Liver (tissue), 9 donors: ENCODE measurements around the gene IFI27. TPM values are rescaled to one million over a fixed set of nuclear protein-coding genes. Genes with fewer than 3 reads are reported as not detected.

Experiments used
- DNase-seq: peaks from one replicate; pipeline ENCODE4 v3.0.0-alpha.2; 2017; ENCODE audit warnings: low spot score
- H3K27ac ChIP-seq, 2 donors: one replicate each; pipeline ENCODE4 v1.7.0; 2013; ENCODE audit warnings: inconsistent platforms in 2 of 2, low read length in 2 of 2, control low read depth in 1 of 2, low read depth in 1 of 2, mild to moderate bottlenecking in 1 of 2
- H3K27me3 ChIP-seq, 4 donors: one replicate each; pipeline versions ENCODE4 v1.6.1 to v1.7.0; 2013; ENCODE audit warnings: low read length in 3 of 4, inconsistent platforms in 1 of 4, mild to moderate bottlenecking in 1 of 4, moderate library complexity in 1 of 4; ENCODE audit not compliant: control insufficient read depth in 4 of 4, insufficient read depth in 4 of 4
- H3K36me3 ChIP-seq, 4 donors: one replicate each; pipeline versions ENCODE4 v1.6.1 to v1.7.0; 2013; ENCODE audit warnings: low read length in 3 of 4, mild to moderate bottlenecking in 3 of 4, low read depth in 1 of 4, moderate library complexity in 1 of 4; ENCODE audit not compliant: control insufficient read depth in 4 of 4, insufficient read depth in 3 of 4
- H3K4me1 ChIP-seq, 4 donors: one replicate each; pipeline versions ENCODE4 v1.6.1 to v1.7.0; 2013; ENCODE audit warnings: low read length in 3 of 4, mild to moderate bottlenecking in 3 of 4, moderate library complexity in 1 of 4; ENCODE audit not compliant: control insufficient read depth in 4 of 4, insufficient read depth in 4 of 4
- H3K4me3 ChIP-seq, 3 donors: one replicate each; pipeline versions ENCODE4 v1.6.1 to v1.7.0; 2013; ENCODE audit warnings: low read length in 3 of 3, control low read depth in 1 of 3, low read depth in 1 of 3, mild to moderate bottlenecking in 1 of 3
- H3K9ac ChIP-seq, 2 donors: one replicate each; pipeline ENCODE4 v1.7.0; 2013; ENCODE audit warnings: low read length in 2 of 2, mild to moderate bottlenecking in 2 of 2, moderate library complexity in 2 of 2, control low read depth in 1 of 2, low read depth in 1 of 2
- H3K9me3 ChIP-seq, 4 donors: one replicate each; pipeline versions ENCODE4 v1.6.1 to v1.7.0; 2013; ENCODE audit warnings: low read length in 3 of 4; ENCODE audit not compliant: control insufficient read depth in 4 of 4
- EGR1 ChIP-seq, 2 donors: IDR thresholded peaks; 2 replicates each; pipeline ENCODE4 v1.6.1; 2016 to 2018; ENCODE audit warnings: antibody characterized with exemption in 2 of 2, low read depth in 2 of 2
- GABPA ChIP-seq, 2 donors: IDR thresholded peaks in 1 of 2; conservative IDR thresholded peaks in 1 of 2; 2 replicates each; pipeline ENCODE4 v1.6.1; 2016; ENCODE audit warnings: antibody characterized with exemption in 2 of 2, mild to moderate bottlenecking in 1 of 2, moderate library complexity in 1 of 2
- MAX ChIP-seq: IDR thresholded peaks from 2 replicates; pipeline ENCODE4 v1.6.1; 2016; ENCODE audit warnings: antibody characterized with exemption
- NR2F2 ChIP-seq: IDR thresholded peaks from 2 replicates; pipeline ENCODE4 v1.6.1; 2016; ENCODE audit warnings: antibody characterized with exemption
- SP1 ChIP-seq: IDR thresholded peaks from 2 replicates; pipeline ENCODE4 v1.6.1; 2018; ENCODE audit warnings: antibody characterized with exemption, mild to moderate bottlenecking
- TAF1 ChIP-seq: conservative IDR thresholded peaks from 2 replicates; pipeline ENCODE4 v1.6.1; 2016; ENCODE audit warnings: antibody characterized with exemption, mild to moderate bottlenecking
- YY1 ChIP-seq: IDR thresholded peaks from 2 replicates; pipeline ENCODE4 v1.6.1; 2016; ENCODE audit warnings: antibody characterized with exemption, mild to moderate bottlenecking
- WGBS: extraction: QIAGEN DNeasy Blood & Tissue Kit; methylation state at CpG from one replicate; pipeline ENCODE4 v1.1.7; 2013; 5-methylcytosine and 5-hydroxymethylcytosine counted together
- polyA plus RNA-seq, 2 donors: library from polyadenylated mRNA; stranded (reverse) in 1 of 2; unstranded in 1 of 2; fragments of 200-250 nt in 1 of 2; fragments of >200 nt in 1 of 2; fragmentation: Nextera tagmentation in 1 of 2; extraction: Ambion mirVana in 1 of 2; gene quantifications; one replicate each; pipeline versions ENCODE4 v1.2.1 to v1.2.3, GENCODE V29; 2013 to 2015
- total RNA-seq, 2 donors: library from RNA; depleted of rRNA; stranded (reverse); fragments of >200 nt; gene quantifications; one replicate each; pipeline ENCODE4 v1.2.3, GENCODE V29; 2014
- TF ChIP-seq, protein P1 (sequence below): IDR thresholded peaks from 2 replicates; pipeline ENCODE4 v1.6.1; 2016; ENCODE audit warnings: antibody characterized with exemption, mild to moderate bottlenecking
- TF ChIP-seq, protein P2 (sequence below): IDR thresholded peaks from 2 replicates; pipeline ENCODE4 v1.6.1; 2016; ENCODE audit warnings: antibody characterized with exemption
- TF ChIP-seq, protein P3 (sequence below): fragments of 150-350 bp; IDR thresholded peaks from 2 replicates; pipeline ENCODE4 v1.5.1; 2017; ENCODE audit warnings: improper control_type of control experiment, low read depth, low read length; ENCODE audit not compliant: missing input control
- donor health status: healthy.
- donor health status: healthy.
- donor health status: healthy.
- donor health status: healthy.
- donor health status: healthy.

Gene IFI27
- total and polyA plus RNA-seq, 4 donors = 12.7 to 170 (median 42.2) TPM

DNA sequence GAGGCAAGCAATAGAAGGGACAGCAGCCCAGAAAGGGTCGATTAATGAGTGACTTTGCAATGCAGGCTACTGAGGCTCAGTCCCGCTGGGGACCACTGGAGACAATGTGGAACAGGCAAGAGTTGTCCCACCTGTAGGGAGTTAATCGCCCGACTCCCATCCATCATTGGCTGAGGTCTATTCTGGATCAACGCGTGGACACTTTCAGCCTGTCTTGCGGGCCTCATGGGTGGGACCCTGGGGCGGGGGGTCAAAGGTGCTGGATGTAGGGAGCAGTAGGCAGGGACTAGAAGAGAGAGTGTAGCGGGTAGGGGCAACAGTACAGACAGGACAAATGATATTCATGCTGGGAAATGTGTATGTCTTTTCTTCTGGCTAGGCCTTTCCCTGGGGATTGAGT is 12.8 kb downstream of the IFI27 start:
- no peaks in the 10 kb centered on the region for H3K27me3 ChIP-seq

GRCh38 chr14:94123868-94124267 is 13.3 kb downstream of the IFI27 start:
- Histone ChIP-seq H3K4me1 (no peaks in the 10 kb centered on the region), H3K4me3 (no peak overlapping the region), H3K9ac (no peak overlapping the region), H3K36me3 (no peaks in the 10 kb centered on the region), H3K27ac (no peak overlapping the region), H3K9me3 (peaks cover 0 to 5% (median 0%) of the 10 kb centered on the region in 4 donors), H3K27me3 (no peaks in the 10 kb centered on the region)
- DNase-seq = no peak
- WGBS = 98% methylated on average over 1 of the region's 1 CpG
- TF ChIP-seq GABPA (IDR thresholded peaks at IDR 0.05 in 1 of 2, conservative IDR thresholded peaks at IDR 0.05 in 1 of 2) (no peak), EGR1 (IDR thresholded peaks at IDR 0.05; ENCODE audit: low read depth in 2 of 2) (no peak), YY1 (no peak)
- TF ChIP-seq, protein P1, sequence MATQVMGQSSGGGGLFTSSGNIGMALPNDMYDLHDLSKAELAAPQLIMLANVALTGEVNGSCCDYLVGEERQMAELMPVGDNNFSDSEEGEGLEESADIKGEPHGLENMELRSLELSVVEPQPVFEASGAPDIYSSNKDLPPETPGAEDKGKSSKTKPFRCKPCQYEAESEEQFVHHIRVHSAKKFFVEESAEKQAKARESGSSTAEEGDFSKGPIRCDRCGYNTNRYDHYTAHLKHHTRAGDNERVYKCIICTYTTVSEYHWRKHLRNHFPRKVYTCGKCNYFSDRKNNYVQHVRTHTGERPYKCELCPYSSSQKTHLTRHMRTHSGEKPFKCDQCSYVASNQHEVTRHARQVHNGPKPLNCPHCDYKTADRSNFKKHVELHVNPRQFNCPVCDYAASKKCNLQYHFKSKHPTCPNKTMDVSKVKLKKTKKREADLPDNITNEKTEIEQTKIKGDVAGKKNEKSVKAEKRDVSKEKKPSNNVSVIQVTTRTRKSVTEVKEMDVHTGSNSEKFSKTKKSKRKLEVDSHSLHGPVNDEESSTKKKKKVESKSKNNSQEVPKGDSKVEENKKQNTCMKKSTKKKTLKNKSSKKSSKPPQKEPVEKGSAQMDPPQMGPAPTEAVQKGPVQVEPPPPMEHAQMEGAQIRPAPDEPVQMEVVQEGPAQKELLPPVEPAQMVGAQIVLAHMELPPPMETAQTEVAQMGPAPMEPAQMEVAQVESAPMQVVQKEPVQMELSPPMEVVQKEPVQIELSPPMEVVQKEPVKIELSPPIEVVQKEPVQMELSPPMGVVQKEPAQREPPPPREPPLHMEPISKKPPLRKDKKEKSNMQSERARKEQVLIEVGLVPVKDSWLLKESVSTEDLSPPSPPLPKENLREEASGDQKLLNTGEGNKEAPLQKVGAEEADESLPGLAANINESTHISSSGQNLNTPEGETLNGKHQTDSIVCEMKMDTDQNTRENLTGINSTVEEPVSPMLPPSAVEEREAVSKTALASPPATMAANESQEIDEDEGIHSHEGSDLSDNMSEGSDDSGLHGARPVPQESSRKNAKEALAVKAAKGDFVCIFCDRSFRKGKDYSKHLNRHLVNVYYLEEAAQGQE = no peak
- TF ChIP-seq, protein P2, sequence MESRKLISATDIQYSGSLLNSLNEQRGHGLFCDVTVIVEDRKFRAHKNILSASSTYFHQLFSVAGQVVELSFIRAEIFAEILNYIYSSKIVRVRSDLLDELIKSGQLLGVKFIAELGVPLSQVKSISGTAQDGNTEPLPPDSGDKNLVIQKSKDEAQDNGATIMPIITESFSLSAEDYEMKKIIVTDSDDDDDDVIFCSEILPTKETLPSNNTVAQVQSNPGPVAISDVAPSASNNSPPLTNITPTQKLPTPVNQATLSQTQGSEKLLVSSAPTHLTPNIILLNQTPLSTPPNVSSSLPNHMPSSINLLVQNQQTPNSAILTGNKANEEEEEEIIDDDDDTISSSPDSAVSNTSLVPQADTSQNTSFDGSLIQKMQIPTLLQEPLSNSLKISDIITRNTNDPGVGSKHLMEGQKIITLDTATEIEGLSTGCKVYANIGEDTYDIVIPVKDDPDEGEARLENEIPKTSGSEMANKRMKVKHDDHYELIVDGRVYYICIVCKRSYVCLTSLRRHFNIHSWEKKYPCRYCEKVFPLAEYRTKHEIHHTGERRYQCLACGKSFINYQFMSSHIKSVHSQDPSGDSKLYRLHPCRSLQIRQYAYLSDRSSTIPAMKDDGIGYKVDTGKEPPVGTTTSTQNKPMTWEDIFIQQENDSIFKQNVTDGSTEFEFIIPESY = no peak

More for the DNA sequence above, 12.8 kb downstream of the IFI27 start:
- Histone ChIP-seq H3K4me3 (no peak overlapping the region), H3K4me1 (no peaks in the 10 kb centered on the region), H3K36me3 (no peaks in the 10 kb centered on the region), H3K27ac (no peak overlapping the region), H3K9ac (no peak overlapping the region), H3K9me3 (peaks cover 0 to 5% (median 0%) of the 10 kb centered on the region in 4 donors)
- TF ChIP-seq EGR1 (IDR thresholded peaks at IDR 0.05; ENCODE audit: low read depth in 2 of 2) = no peak
- TF ChIP-seq TAF1 = no peak
- no peak for TF ChIP-seq GABPA (IDR thresholded peaks at IDR 0.05 in 1 of 2, conservative IDR thresholded peaks at IDR 0.05 in 1 of 2)
- no peak for TF ChIP-seq SP1
- no peak for TF ChIP-seq NR2F2
- TF ChIP-seq, protein P3, sequence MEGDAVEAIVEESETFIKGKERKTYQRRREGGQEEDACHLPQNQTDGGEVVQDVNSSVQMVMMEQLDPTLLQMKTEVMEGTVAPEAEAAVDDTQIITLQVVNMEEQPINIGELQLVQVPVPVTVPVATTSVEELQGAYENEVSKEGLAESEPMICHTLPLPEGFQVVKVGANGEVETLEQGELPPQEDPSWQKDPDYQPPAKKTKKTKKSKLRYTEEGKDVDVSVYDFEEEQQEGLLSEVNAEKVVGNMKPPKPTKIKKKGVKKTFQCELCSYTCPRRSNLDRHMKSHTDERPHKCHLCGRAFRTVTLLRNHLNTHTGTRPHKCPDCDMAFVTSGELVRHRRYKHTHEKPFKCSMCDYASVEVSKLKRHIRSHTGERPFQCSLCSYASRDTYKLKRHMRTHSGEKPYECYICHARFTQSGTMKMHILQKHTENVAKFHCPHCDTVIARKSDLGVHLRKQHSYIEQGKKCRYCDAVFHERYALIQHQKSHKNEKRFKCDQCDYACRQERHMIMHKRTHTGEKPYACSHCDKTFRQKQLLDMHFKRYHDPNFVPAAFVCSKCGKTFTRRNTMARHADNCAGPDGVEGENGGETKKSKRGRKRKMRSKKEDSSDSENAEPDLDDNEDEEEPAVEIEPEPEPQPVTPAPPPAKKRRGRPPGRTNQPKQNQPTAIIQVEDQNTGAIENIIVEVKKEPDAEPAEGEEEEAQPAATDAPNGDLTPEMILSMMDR = no peak
- no peak for TF ChIP-seq MAX
- WGBS = 92% methylated on average over 9 of the region's 9 CpGs
- DNase-seq = no peak
